T-helper 2 cell (primary cell): ENCODE data around the gene HNRNPLL.
A peak's percentile ranks its signal among the peaks of the same experiment; 100 is the strongest.

Source experiments
- DNase-seq, 5 experiments: peaks; one replicate each; pipeline versions ENCODE4 v3.0.0 to v3.0.0-alpha.2; 2012 to 2022

The HNRNPLL gene

GRCh38 chr2:38592951-38593350 lies 9.8 kb downstream of the HNRNPLL start:
- DNase-seq, result no peak

GRCh38 chr2:38591152-38591551 lies 11.6 kb downstream of the HNRNPLL start:
- DNase-seq, result no peak

- peak in 1 of 5 experiments; percentile 46 for DNase-seq
These were observed 12.7 kb downstream of the HNRNPLL start for GRCh38 chr2:38590053-38590452.

GRCh38 chr2:38586931-38587330 lies 15.8 kb downstream of the HNRNPLL start:
- no peak for DNase-seq

DNA sequence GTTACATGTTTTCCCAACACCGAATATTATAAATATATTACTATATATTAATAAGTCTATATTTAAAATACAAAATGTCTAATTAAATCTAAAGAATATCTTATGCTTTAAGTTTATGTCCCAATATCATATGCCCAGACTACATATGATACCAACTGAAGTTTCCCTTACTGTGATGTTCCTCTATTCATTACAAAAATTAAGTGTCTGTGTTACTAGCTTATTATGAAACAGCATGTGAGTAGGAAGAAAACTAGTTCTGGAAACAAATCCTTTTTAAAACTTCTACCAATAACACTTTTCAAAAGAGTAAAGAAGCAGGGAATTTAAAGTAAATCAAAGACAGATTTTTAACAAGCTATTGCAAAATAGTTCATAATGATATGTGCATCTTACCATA lies 17.8 kb downstream of the HNRNPLL start:
- DNase-seq, result no peak

- no peak for DNase-seq
These were observed 18.7 kb downstream of the HNRNPLL start for GRCh38 chr2:38583994-38584393.

GRCh38 chr2:38583524-38583923 lies 19.2 kb downstream of the HNRNPLL start:
- no peak for DNase-seq

GRCh38 chr2:38581193-38582147 lies 21.3 kb downstream of the HNRNPLL start:
- DNase-seq, result peak in 3 of 5 experiments; percentile 26 to 82 (median 62)

GRCh38 chr2:38580115-38580636 lies 22.6 kb downstream of the HNRNPLL start:
- DNase-seq, result no peak

GRCh38 chr2:38578832-38579231 lies 23.9 kb downstream of the HNRNPLL start:
- DNase-seq, result peak in 1 of 5 experiments; percentile 81

- no peak for DNase-seq
These were observed 28.4 kb downstream of the HNRNPLL start for GRCh38 chr2:38574278-38574677.

DNA sequence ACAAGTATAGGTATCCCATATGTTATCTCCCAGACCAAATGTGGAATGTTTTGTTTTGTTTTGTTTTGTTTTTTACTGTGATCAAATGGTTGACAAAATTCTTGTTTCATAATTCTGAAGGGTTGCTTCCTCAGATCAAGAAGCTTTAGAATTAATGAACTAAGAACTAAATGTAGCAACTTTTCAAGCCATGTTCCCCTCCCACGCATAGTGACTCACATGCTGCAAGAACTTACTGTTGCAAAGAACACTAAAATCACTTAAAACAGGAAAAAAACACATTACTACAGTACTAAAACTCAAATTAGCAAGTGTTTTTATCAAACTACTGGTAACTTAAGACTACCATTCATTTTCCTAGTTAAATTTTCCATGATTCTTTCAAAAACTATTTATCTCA lies 30.6 kb downstream of the HNRNPLL start:
- no peak for DNase-seq

DNA sequence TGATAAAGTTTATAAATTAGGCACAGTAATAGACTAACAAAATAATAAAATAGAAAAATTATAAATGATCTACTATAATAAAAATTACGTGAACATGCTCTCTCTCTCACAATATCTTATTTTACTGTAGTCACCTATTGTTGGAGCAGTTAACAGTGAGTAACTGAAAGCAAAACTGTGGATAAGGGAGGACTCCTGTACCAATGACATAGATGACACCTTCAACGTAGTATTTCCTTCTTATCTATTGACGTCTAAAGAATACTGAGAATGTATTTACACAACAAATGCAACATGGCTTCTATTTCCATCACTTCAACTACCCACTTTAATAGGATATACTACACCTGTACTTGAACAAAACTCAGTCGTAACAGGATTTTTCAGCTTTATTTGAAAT lies 31.5 kb downstream of the HNRNPLL start:
- peak in 1 of 5 experiments; percentile 20 for DNase-seq

DNA sequence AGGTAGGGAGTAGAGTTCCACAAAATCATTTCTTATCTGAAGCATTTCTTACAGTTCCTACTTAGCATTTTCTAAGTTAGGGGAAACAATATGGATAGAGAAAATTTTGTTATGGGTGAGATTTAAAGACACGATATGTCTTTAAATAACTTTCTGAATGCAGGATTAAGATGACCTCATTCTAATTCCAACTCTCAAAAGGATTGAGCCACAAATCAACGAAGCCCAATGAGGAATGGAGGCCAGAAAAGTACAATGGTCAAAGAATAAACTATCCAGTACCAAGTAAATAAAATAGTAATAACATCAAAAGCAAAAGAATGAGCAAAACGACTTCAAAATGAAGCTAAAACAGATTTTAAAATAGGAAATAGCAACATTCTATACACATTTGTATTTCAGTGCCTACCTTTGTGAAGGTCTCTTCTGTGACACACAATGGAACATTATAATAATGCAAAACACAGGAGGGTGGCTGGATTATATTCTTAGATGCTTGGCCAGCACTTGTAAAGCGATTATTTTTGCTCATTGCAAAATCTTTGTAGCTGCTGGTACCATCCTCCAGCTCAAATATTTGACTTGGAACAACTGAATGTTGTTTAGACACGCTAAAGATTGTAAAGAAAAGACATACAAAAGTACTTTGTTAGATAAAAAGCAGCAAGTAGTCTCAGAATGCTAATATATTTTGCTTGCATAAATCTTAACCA lies 33.8 kb downstream of the HNRNPLL start:
- DNase-seq, result no peak

DNA sequence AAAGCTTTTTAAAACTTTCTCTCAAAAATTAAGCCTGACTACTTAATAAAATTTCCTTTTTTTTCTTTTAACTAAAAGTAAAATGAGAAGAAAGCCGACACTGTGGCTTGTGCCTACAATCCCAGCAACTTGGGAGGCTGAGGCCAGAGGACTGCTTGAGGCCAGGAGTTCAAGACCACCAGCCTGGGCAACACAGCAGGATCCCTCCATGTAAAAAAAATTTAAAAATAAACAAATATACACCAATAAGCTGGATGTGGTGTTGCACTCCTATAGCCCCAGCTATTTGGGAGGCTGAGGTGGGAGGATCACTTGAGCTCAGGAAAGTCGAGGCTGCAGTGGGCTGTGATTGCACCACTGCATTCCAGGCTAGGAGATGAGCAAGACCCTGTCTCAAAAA lies 37.4 kb downstream of the HNRNPLL start:
- no peak for DNase-seq

DNA sequence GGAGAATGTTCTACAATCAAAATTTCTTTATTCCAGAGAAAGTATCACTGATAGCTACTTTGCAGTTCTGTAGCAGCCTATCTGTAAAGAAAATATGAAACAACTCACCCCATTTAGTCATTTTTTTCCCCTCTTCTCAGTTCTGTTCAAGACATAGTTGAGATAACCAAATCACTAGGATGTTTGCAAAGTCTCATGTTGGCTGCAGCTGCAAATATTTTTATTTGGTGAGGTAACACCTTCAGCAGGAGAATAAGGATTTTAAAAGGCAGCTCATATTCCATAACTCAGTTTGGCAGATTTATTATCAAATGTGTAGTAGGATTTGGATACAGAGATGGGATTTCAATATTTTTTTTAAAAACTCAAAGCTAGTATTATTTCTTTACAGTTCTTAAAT lies 41.0 kb downstream of the HNRNPLL start:
- no peak for DNase-seq

- no peak for DNase-seq
These were observed 42.6 kb downstream of the HNRNPLL start for GRCh38 chr2:38560092-38560491.

- DNase-seq, result no peak
These were observed 44.7 kb downstream of the HNRNPLL start for GRCh38 chr2:38557981-38558380.

GRCh38 chr2:38557217-38557616 lies 45.5 kb downstream of the HNRNPLL start:
- no peak for DNase-seq

DNA sequence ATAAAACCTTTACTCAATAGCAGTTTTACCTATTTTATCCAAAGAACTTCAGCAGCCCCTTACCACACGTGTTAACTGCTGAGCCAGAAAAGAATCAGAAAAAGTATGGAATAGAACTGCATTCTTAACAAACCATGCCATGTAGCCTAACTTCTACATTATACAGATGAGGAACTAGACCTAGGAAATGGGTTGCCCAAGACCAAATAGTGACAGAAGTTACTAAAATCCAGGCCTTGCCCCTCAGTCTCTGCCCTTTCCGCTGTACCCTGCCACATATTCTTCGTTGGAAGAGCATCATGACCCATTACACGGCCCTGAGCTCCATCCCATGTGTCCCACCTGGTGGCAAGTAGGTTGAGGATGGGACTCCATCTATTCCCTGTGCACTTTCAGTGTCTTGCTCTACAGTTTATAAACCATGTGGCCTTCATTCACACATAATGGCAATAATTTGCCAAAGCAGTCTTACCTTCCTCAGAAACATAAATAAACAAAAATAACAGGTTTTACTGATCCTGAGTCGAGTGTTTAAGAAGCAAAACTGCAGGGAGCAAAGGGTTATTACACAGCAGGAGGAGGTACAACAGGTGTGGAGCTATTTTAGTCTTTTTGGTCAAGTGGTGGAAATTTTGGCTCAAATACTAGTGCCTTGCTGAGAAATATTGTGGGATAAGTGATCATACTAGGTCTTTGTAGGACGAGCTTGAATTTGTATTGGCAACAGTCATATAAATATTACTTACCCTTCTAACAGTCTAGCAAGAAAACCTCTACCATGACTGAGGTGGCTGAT lies 46.5 kb downstream of the HNRNPLL start:
- DNase-seq, result no peak

DNA sequence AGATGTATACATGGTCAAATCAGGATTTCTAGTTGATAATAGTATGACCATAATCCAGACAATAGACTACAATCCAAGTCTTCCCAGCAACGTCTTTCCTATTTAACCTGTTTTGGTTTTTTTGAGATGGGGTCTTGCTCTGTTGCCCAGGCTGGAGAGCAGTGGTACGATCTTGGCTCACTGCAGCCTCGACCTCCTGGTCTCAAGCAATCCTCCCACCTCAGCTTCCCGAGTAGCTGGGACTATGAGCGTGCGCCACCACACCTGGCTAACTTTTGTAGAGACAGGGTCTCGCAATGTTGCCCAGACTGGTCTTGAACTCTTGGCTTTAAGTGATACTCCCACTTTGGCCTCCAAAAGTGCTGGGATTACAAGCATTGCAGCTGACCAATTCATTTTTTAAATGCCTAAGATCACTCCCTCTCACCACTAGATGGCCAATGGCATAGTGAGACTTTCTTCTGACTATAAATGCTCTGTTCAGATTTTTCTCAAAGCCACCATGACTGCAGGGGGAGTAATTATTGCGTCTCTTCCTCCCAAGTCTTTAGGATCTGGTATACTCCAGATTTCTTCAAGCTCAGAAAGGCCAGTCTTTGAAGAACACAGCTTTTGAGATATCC lies 47.6 kb downstream of the HNRNPLL start:
- DNase-seq, result no peak

DNA sequence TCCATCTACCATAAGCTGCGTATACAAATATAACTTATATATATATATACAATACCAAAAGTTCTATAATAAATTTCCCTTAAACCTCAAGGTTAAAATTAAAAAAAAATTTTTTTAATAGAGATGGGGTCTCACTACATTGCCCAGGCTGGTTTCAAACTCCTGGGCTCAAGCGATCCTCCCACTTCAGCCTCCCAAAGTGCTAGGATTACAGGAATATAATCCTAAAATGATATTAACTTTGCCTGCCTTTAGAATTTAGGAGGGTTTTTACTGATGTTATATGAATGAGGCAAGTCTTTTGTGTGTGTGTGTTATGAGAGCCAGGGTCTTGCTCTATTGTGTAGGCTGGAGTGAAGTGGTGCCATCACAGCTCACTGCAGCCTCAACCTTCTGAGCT lies 49.2 kb downstream of the HNRNPLL start:
- DNase-seq, result no peak
